DND-41 (cell line): ENCODE data around the gene MVB12B.

Experiments
- EZH2 ChIP-seq: IDR thresholded peaks from 3 replicates; pipeline ENCODE4 v1.6.1; 2012; ENCODE audit warnings: borderline replicate concordance, low read depth, mild to moderate bottlenecking, moderate library complexity, low read length, inconsistent platforms; ENCODE audit not compliant: severe bottlenecking
- TF ChIP-seq, protein P1 (sequence below): IDR thresholded peaks from 2 replicates; pipeline ENCODE4 v1.5.1; 2012; ENCODE audit warnings: borderline replicate concordance, low read length, moderate library complexity, mild to moderate bottlenecking; ENCODE audit not compliant: poor library complexity, severe bottlenecking; ENCODE audit errors: extremely low read depth

DNA sequence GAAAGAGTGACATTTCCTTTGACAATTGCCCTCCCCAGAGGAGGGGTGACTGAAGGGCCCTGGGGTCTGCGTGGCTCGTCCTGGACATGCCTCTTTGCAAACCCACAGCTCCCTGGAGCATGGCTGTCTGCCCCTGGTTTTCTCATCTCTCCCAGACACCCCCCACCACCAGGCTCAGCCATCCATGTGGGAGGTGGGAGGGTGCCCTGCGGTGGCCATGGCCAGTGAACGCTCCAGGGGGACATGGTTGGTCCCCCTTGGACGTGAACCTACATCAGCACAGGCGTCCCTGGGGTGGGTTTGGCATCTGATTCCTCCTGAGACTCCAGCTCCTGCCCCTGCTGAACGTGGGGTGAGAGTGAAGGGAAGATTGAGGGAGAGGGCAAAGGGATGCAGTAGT is 219.4 kb downstream of the MVB12B start:
- TF ChIP-seq, protein P1, sequence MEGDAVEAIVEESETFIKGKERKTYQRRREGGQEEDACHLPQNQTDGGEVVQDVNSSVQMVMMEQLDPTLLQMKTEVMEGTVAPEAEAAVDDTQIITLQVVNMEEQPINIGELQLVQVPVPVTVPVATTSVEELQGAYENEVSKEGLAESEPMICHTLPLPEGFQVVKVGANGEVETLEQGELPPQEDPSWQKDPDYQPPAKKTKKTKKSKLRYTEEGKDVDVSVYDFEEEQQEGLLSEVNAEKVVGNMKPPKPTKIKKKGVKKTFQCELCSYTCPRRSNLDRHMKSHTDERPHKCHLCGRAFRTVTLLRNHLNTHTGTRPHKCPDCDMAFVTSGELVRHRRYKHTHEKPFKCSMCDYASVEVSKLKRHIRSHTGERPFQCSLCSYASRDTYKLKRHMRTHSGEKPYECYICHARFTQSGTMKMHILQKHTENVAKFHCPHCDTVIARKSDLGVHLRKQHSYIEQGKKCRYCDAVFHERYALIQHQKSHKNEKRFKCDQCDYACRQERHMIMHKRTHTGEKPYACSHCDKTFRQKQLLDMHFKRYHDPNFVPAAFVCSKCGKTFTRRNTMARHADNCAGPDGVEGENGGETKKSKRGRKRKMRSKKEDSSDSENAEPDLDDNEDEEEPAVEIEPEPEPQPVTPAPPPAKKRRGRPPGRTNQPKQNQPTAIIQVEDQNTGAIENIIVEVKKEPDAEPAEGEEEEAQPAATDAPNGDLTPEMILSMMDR = no peak
- no peak for TF ChIP-seq EZH2
